Measurements from ENCODE around the gene NLGN2. TPM values are rescaled to one million over a fixed set of nuclear protein-coding genes. Genes with fewer than 3 reads are reported as not detected.
A peak's percentile ranks its signal among the peaks of the same experiment; 100 is the strongest.

NLGN2 gene
- total RNA-seq, 1 experiment from 2014 or later, result 76.7 TPM

DNA sequence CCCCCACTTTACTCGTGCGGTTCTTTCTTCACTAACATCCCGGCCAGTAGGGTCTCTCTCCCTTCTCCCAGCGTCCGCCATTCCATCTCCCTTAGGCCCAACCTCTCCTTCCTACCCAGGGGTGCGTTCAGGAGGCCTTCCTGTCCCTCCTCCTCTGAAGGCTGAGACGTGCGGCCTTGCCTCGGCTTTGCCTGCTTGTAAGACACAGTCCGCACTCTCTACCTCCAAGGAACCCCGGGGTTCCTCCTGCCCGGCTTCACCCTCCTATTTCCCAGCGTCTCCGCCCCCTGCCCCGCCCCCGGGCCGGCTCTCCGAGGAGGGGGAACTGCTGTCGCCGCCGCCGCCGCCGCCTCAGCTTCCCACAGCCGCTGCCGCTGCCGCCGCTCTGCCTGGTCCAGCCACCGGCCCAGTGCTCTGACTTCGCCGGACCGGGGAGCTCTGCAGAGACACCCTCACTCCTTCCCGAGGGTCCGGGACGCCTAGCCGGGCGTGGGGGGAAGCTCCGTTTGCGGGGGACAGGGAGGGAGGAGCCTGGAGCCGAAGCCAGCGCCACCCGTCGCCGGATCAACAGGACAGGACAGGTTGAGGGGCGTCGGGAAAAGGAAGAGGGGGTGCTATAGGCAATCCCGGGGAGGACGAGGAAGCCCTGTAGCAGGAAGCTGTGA lies 30.4 kb downstream of the NLGN2 start (continued):
- TF ChIP-seq TCF7 (CRISPR knock-in tag; IDR thresholded peaks at IDR 0.05; ENCODE audit: low read depth), result no peak
- TF ChIP-seq ZNF138 (CRISPR knock-in tag; conservative IDR thresholded peaks at IDR 0.05), result no peak
- TF ChIP-seq, protein P1, sequence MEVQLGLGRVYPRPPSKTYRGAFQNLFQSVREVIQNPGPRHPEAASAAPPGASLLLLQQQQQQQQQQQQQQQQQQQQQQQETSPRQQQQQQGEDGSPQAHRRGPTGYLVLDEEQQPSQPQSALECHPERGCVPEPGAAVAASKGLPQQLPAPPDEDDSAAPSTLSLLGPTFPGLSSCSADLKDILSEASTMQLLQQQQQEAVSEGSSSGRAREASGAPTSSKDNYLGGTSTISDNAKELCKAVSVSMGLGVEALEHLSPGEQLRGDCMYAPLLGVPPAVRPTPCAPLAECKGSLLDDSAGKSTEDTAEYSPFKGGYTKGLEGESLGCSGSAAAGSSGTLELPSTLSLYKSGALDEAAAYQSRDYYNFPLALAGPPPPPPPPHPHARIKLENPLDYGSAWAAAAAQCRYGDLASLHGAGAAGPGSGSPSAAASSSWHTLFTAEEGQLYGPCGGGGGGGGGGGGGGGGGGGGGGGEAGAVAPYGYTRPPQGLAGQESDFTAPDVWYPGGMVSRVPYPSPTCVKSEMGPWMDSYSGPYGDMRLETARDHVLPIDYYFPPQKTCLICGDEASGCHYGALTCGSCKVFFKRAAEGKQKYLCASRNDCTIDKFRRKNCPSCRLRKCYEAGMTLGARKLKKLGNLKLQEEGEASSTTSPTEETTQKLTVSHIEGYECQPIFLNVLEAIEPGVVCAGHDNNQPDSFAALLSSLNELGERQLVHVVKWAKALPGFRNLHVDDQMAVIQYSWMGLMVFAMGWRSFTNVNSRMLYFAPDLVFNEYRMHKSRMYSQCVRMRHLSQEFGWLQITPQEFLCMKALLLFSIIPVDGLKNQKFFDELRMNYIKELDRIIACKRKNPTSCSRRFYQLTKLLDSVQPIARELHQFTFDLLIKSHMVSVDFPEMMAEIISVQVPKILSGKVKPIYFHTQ (CRISPR knock-in tag; IDR thresholded peaks at IDR 0.05), result no peak
- no peak for TF ChIP-seq ZNF121 (CRISPR knock-in tag; IDR thresholded peaks at IDR 0.05)
- no peak for TF ChIP-seq CBFB (CRISPR knock-in tag; IDR thresholded peaks at IDR 0.05; ENCODE audit: low read depth)
- peak; percentile 12; the same call in 1 of the 2 replicates for TF ChIP-seq ZBTB43 (CRISPR knock-in tag; IDR thresholded peaks at IDR 0.05)
- peak; percentile 66; the same call in 1 of the 2 replicates for TF ChIP-seq SP1 (CRISPR knock-in tag; conservative IDR thresholded peaks at IDR 0.05)
- no peak for TF ChIP-seq NR3C1 (CRISPR knock-in tag; conservative IDR thresholded peaks at IDR 0.05; ENCODE audit: low read depth)
- no peak for TF ChIP-seq NR1H2 (CRISPR knock-in tag; IDR thresholded peaks at IDR 0.05)
- no peak; the same call in 1 of the 2 replicates for TF ChIP-seq TEAD4 (CRISPR knock-in tag; IDR thresholded peaks at IDR 0.05)
- TF ChIP-seq, protein P2, sequence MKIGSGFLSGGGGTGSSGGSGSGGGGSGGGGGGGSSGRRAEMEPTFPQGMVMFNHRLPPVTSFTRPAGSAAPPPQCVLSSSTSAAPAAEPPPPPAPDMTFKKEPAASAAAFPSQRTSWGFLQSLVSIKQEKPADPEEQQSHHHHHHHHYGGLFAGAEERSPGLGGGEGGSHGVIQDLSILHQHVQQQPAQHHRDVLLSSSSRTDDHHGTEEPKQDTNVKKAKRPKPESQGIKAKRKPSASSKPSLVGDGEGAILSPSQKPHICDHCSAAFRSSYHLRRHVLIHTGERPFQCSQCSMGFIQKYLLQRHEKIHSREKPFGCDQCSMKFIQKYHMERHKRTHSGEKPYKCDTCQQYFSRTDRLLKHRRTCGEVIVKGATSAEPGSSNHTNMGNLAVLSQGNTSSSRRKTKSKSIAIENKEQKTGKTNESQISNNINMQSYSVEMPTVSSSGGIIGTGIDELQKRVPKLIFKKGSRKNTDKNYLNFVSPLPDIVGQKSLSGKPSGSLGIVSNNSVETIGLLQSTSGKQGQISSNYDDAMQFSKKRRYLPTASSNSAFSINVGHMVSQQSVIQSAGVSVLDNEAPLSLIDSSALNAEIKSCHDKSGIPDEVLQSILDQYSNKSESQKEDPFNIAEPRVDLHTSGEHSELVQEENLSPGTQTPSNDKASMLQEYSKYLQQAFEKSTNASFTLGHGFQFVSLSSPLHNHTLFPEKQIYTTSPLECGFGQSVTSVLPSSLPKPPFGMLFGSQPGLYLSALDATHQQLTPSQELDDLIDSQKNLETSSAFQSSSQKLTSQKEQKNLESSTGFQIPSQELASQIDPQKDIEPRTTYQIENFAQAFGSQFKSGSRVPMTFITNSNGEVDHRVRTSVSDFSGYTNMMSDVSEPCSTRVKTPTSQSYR (CRISPR knock-in tag; IDR thresholded peaks at IDR 0.05), result no peak
- no peak for TF ChIP-seq EMX1 (CRISPR knock-in tag; IDR thresholded peaks at IDR 0.05)
- TF ChIP-seq, protein P3, sequence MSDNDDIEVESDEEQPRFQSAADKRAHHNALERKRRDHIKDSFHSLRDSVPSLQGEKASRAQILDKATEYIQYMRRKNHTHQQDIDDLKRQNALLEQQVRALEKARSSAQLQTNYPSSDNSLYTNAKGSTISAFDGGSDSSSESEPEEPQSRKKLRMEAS (CRISPR knock-in tag; IDR thresholded peaks at IDR 0.05), result no peak
- TF ChIP-seq GABPB1 (CRISPR knock-in tag; IDR thresholded peaks at IDR 0.05), result no peak
- TF ChIP-seq, protein P4, sequence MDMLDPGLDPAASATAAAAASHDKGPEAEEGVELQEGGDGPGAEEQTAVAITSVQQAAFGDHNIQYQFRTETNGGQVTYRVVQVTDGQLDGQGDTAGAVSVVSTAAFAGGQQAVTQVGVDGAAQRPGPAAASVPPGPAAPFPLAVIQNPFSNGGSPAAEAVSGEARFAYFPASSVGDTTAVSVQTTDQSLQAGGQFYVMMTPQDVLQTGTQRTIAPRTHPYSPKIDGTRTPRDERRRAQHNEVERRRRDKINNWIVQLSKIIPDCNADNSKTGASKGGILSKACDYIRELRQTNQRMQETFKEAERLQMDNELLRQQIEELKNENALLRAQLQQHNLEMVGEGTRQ (CRISPR knock-in tag; IDR thresholded peaks at IDR 0.05), result no peak
- TF ChIP-seq ZNF416 (CRISPR knock-in tag; IDR thresholded peaks at IDR 0.05), result no peak
- no peak for TF ChIP-seq ZNF219 (CRISPR knock-in tag; IDR thresholded peaks at IDR 0.05; ENCODE audit: borderline replicate concordance)
- TF ChIP-seq ZBTB21 (CRISPR knock-in tag; IDR thresholded peaks at IDR 0.05; ENCODE audit: borderline replicate concordance), result no peak
- no peak for TF ChIP-seq ZNF317 (CRISPR knock-in tag; IDR thresholded peaks at IDR 0.05; ENCODE audit: borderline replicate concordance, low read depth)
- TF ChIP-seq, protein P5, sequence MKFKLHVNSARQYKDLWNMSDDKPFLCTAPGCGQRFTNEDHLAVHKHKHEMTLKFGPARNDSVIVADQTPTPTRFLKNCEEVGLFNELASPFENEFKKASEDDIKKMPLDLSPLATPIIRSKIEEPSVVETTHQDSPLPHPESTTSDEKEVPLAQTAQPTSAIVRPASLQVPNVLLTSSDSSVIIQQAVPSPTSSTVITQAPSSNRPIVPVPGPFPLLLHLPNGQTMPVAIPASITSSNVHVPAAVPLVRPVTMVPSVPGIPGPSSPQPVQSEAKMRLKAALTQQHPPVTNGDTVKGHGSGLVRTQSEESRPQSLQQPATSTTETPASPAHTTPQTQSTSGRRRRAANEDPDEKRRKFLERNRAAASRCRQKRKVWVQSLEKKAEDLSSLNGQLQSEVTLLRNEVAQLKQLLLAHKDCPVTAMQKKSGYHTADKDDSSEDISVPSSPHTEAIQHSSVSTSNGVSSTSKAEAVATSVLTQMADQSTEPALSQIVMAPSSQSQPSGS (CRISPR knock-in tag; IDR thresholded peaks at IDR 0.05; ENCODE audit: borderline replicate concordance, low read depth), result no peak
- no peak for TF ChIP-seq NFE2L1 (CRISPR knock-in tag; IDR thresholded peaks at IDR 0.05)
- no peak for TF ChIP-seq GRHL2 (CRISPR knock-in tag; IDR thresholded peaks at IDR 0.05; ENCODE audit: insufficient replicate concordance, severe bottlenecking)
- TF ChIP-seq, protein P6, sequence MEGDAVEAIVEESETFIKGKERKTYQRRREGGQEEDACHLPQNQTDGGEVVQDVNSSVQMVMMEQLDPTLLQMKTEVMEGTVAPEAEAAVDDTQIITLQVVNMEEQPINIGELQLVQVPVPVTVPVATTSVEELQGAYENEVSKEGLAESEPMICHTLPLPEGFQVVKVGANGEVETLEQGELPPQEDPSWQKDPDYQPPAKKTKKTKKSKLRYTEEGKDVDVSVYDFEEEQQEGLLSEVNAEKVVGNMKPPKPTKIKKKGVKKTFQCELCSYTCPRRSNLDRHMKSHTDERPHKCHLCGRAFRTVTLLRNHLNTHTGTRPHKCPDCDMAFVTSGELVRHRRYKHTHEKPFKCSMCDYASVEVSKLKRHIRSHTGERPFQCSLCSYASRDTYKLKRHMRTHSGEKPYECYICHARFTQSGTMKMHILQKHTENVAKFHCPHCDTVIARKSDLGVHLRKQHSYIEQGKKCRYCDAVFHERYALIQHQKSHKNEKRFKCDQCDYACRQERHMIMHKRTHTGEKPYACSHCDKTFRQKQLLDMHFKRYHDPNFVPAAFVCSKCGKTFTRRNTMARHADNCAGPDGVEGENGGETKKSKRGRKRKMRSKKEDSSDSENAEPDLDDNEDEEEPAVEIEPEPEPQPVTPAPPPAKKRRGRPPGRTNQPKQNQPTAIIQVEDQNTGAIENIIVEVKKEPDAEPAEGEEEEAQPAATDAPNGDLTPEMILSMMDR (IDR thresholded peaks at IDR 0.05), result no peak
- no peak for TF ChIP-seq OVOL2 (CRISPR knock-in tag; IDR thresholded peaks at IDR 0.05; ENCODE audit: borderline replicate concordance)
- TF ChIP-seq HMGXB4 (CRISPR knock-in tag; IDR thresholded peaks at IDR 0.05), result 0 out of 2 replicates have a peak, but pooled peaks have one; percentile 42
- no peak for TF ChIP-seq JAZF1 (CRISPR knock-in tag; IDR thresholded peaks at IDR 0.05)

Data from WTC11 (cell line).